ENCODE data around the gene FREM2.

GRCh38 chr13:38900188-38900587 is 213.3 kb downstream of the FREM2 start:
- TF ChIP-seq, protein P1, sequence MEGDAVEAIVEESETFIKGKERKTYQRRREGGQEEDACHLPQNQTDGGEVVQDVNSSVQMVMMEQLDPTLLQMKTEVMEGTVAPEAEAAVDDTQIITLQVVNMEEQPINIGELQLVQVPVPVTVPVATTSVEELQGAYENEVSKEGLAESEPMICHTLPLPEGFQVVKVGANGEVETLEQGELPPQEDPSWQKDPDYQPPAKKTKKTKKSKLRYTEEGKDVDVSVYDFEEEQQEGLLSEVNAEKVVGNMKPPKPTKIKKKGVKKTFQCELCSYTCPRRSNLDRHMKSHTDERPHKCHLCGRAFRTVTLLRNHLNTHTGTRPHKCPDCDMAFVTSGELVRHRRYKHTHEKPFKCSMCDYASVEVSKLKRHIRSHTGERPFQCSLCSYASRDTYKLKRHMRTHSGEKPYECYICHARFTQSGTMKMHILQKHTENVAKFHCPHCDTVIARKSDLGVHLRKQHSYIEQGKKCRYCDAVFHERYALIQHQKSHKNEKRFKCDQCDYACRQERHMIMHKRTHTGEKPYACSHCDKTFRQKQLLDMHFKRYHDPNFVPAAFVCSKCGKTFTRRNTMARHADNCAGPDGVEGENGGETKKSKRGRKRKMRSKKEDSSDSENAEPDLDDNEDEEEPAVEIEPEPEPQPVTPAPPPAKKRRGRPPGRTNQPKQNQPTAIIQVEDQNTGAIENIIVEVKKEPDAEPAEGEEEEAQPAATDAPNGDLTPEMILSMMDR (IDR thresholded peaks at IDR 0.05), result no peak
- TF ChIP-seq POLR2AphosphoS5 (IDR thresholded peaks at IDR 0.05) (no peak), POLR2A (IDR thresholded peaks at IDR 0.05) (no peak)

Data from breast epithelium (tissue), 3 donors.